Upper lobe of left lung (tissue), 6 donors: ENCODE data around the gene PRKN. TPM values are rescaled to one million over a fixed set of nuclear protein-coding genes. Genes with fewer than 3 reads are reported as not detected.

Experiments
- ATAC-seq, 2 donors: fragments of 200-7000 bp; cut with Tn5 transposase; one replicate each; pipeline ENCODE4 v1.9.1; 2022; ENCODE audit warnings: mild to moderate bottlenecking in 2 of 2, moderate library complexity in 2 of 2; ENCODE audit not compliant: low FRiP score in 2 of 2
- DNase-seq, 2 donors: peaks; one replicate each; pipeline ENCODE4 v3.0.0-alpha.2; 2019 to 2020
- H3K27ac ChIP-seq, 4 donors: fragments of 200-600 bp; sonication (generic); one replicate each; pipeline ENCODE4 v1.5.1; 2016 to 2019
- H3K27me3 ChIP-seq, 4 donors: fragments of 200-600 bp; sonication (generic); one replicate each; pipeline ENCODE4 v1.5.1; 2017 to 2019
- H3K36me3 ChIP-seq, 4 donors: fragments of 200-600 bp; sonication (generic); one replicate each; pipeline ENCODE4 v1.5.1; 2016 to 2019
- H3K4me1 ChIP-seq, 4 donors: fragments of 200-600 bp; sonication (generic); one replicate each; pipeline ENCODE4 v1.5.1; 2018 to 2019
- H3K4me3 ChIP-seq, 4 donors: fragments of 200-600 bp; sonication (generic); one replicate each; pipeline ENCODE4 v1.5.1; 2017 to 2019; ENCODE audit warnings: mild to moderate bottlenecking in 2 of 4, moderate library complexity in 1 of 4
- H3K9me3 ChIP-seq, 4 donors: fragments of 200-600 bp; sonication (generic); one replicate each; pipeline ENCODE4 v1.5.1; 2018 to 2019
- CTCF ChIP-seq, 6 experiments: fragments of 450-650 bp in 4 of 6; fragments of 200-600 bp in 2 of 6; sonication (generic) in 2 of 6; IDR thresholded peaks; one replicate each; pipeline ENCODE4 v1.5.1; 2016 to 2019; ENCODE audit warnings: antibody characterized with exemption in 6 of 6
- EP300 ChIP-seq, 4 donors: sonication (generic); formaldehyde crosslinking; IDR thresholded peaks; one replicate each; pipeline ENCODE4 v1.5.1; 2017; ENCODE audit warnings: antibody characterized with exemption in 4 of 4, control low read depth in 2 of 4
- POLR2A ChIP-seq, 4 donors: fragments of 450-650 bp; IDR thresholded peaks; one replicate each; pipeline ENCODE4 v1.5.1; 2016 to 2017; ENCODE audit warnings: antibody characterized with exemption in 4 of 4, mild to moderate bottlenecking in 2 of 4
- POLR2AphosphoS5 ChIP-seq, 2 donors: sonication (generic); formaldehyde crosslinking; IDR thresholded peaks; one replicate each; pipeline ENCODE4 v1.5.1; 2017; ENCODE audit warnings: antibody characterized with exemption in 2 of 2
- WGBS, 2 donors: methylation state at CpG; one replicate each; pipeline ENCODE4 v1.1.5; 2017 to 2018; 5-methylcytosine and 5-hydroxymethylcytosine counted together
- total RNA-seq, 6 donors: library from RNA; depleted of rRNA in 4 of 6; stranded (reverse); fragments of >200 nt in 4 of 6; gene quantifications; one replicate each; pipeline versions ENCODE4 v1.1.0 to v1.2.1, GENCODE V29; 2016 to 2021
- donor health status: DM: no; HTN: no; CAD: no; lungs with moderate emphysema.
- donor health status: DM: no; HTN: yes; CAD: no; lungs with severe emphysema.

PRKN gene
- total RNA-seq, 6 donors from 2014 or later = 2.7 to 29.3 (median 5.5) TPM

- no peaks in the 10 kb centered on the region for H3K9me3 ChIP-seq
- 91 to 97% methylated on average over 2 to 4 of the region's 4 CpGs for WGBS, 2 donors
- H3K27ac ChIP-seq = no peak overlapping the region
- no peak overlapping the region for H3K4me3 ChIP-seq
- H3K36me3 ChIP-seq = no peaks in the 10 kb centered on the region
- TF ChIP-seq POLR2A (IDR thresholded peaks at IDR 0.05) (no peak), CTCF (IDR thresholded peaks at IDR 0.05) (no peak), POLR2AphosphoS5 (IDR thresholded peaks at IDR 0.05) (no peak), EP300 (IDR thresholded peaks at IDR 0.05) (no peak)
- no peaks in the 10 kb centered on the region for H3K27me3 ChIP-seq
- peak in 1 of 2 donors; percentile 61 for ATAC-seq
- no peak for DNase-seq
- peaks cover 0 to 4% (median 0%) of the 10 kb centered on the region in 4 donors for H3K4me1 ChIP-seq
These were observed 23.6 kb downstream of the PRKN start for GRCh38 chr6:162704001-162704400.

- 46 to 57% methylated on average over 2 of the region's 2 CpGs for WGBS, 2 donors
- Histone ChIP-seq H3K27me3 (no peaks in the 10 kb centered on the region), H3K4me3 (no peak overlapping the region), H3K4me1 (peaks cover 0 to 4% (median 0%) of the 10 kb centered on the region in 4 donors), H3K27ac (no peak overlapping the region), H3K36me3 (no peaks in the 10 kb centered on the region), H3K9me3 (no peaks in the 10 kb centered on the region)
- DNase-seq (no peak), ATAC-seq (no peak)
- TF ChIP-seq POLR2A (IDR thresholded peaks at IDR 0.05) (no peak), POLR2AphosphoS5 (IDR thresholded peaks at IDR 0.05) (no peak), EP300 (IDR thresholded peaks at IDR 0.05) (no peak), CTCF (IDR thresholded peaks at IDR 0.05) (no peak)
These were observed 25.1 kb downstream of the PRKN start for GRCh38 chr6:162702446-162702845.

- WGBS, 2 donors = 73 to 83% methylated on average over 1 of the region's 1 CpG
- TF ChIP-seq POLR2A (IDR thresholded peaks at IDR 0.05) = no peak
- TF ChIP-seq CTCF (IDR thresholded peaks at IDR 0.05) = no peak
- no peak for TF ChIP-seq EP300 (IDR thresholded peaks at IDR 0.05)
- no peak for TF ChIP-seq POLR2AphosphoS5 (IDR thresholded peaks at IDR 0.05)
- no peak for ATAC-seq
- Histone ChIP-seq H3K4me1 (peaks cover 0 to 4% (median 0%) of the 10 kb centered on the region in 4 donors), H3K27me3 (no peaks in the 10 kb centered on the region), H3K9me3 (no peaks in the 10 kb centered on the region), H3K4me3 (no peak overlapping the region), H3K27ac (no peak overlapping the region), H3K36me3 (no peaks in the 10 kb centered on the region)
- no peak for DNase-seq
These were observed 26.0 kb downstream of the PRKN start for GRCh38 chr6:162701551-162701950.

- Histone ChIP-seq H3K9me3 (no peaks in the 10 kb centered on the region), H3K36me3 (no peaks in the 10 kb centered on the region), H3K27ac (no peak overlapping the region), H3K27me3 (no peaks in the 10 kb centered on the region), H3K4me3 (no peak overlapping the region), H3K4me1 (peaks cover 0 to 4% (median 0%) of the 10 kb centered on the region in 4 donors)
- TF ChIP-seq EP300 (IDR thresholded peaks at IDR 0.05) = no peak
- TF ChIP-seq POLR2A (IDR thresholded peaks at IDR 0.05) = no peak
- TF ChIP-seq POLR2AphosphoS5 (IDR thresholded peaks at IDR 0.05) = no peak
- no peak for TF ChIP-seq CTCF (IDR thresholded peaks at IDR 0.05)
- no peak for ATAC-seq
- no peak for DNase-seq
- 78 to 82% methylated on average over 3 of the region's 3 CpGs for WGBS, 2 donors
These were observed 26.6 kb downstream of the PRKN start for GRCh38 chr6:162700966-162701365.

- TF ChIP-seq EP300 (IDR thresholded peaks at IDR 0.05) (no peak), CTCF (IDR thresholded peaks at IDR 0.05) (no peak), POLR2A (IDR thresholded peaks at IDR 0.05) (no peak), POLR2AphosphoS5 (IDR thresholded peaks at IDR 0.05) (no peak)
- Histone ChIP-seq H3K4me1 (no peaks in the 10 kb centered on the region), H3K36me3 (no peaks in the 10 kb centered on the region), H3K27me3 (no peaks in the 10 kb centered on the region), H3K4me3 (no peak overlapping the region), H3K9me3 (no peaks in the 10 kb centered on the region), H3K27ac (no peak overlapping the region)
- WGBS, 2 donors = 63 to 68% methylated on average over 2 of the region's 2 CpGs
- no peak for ATAC-seq
- no peak for DNase-seq
These were observed 27.6 kb downstream of the PRKN start for GRCh38 chr6:162699961-162700360.
